Fibroblast of the aortic adventitia (primary cell): ENCODE results near the gene ALOXE3. TPM values are rescaled to one million over a fixed set of nuclear protein-coding genes. Genes with fewer than 3 reads are reported as not detected.

Source experiments
- DNase-seq: peaks from one replicate; pipeline ENCODE4 v3.0.0-alpha.2; 2010; ENCODE audit warnings: low read depth
- H3K4me3 ChIP-seq: 2 replicates; pipeline ENCODE4 v1.5.1; 2011; ENCODE audit warnings: low read depth, mild to moderate bottlenecking, control low read depth, low read length, moderate library complexity
- total RNA-seq: library from RNA; depleted of rRNA; stranded (reverse); fragments of >200 nt; gene quantifications from 2 replicates; pipeline ENCODE4 v1.2.3, GENCODE V29; 2012; ENCODE audit warnings: low replicate concordance
- TF ChIP-seq, protein P1 (sequence below): IDR thresholded peaks from 2 replicates; pipeline ENCODE4 v1.5.1; 2011; ENCODE audit warnings: mild to moderate bottlenecking, low read length, control low read depth, inconsistent platforms; ENCODE audit not compliant: insufficient read depth

The ALOXE3 gene
- total RNA-seq, 1 donor, result 0.09 TPM

DNA sequence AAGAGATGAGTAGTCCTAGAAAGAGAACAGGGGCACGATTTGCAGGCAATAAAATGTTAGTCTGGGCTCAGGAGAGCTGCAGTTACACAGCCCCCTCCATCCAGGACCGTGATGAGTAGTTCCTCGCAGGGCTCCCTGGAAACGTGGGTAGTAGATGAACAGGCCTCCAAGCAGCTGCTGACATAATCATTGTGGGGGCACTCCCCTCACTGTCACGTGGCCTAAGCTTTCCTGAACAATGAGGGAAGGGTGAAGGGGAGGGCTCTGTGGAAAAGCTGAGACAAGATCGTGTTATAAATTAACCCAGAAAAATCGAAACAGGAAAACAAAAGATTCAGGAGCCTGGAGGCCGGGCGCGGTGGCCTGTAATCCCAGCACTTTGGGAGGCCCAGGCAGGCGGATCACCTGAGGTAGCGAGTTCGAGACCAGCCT lies 35.2 kb upstream of the ALOXE3 start:
- TF ChIP-seq, protein P1, sequence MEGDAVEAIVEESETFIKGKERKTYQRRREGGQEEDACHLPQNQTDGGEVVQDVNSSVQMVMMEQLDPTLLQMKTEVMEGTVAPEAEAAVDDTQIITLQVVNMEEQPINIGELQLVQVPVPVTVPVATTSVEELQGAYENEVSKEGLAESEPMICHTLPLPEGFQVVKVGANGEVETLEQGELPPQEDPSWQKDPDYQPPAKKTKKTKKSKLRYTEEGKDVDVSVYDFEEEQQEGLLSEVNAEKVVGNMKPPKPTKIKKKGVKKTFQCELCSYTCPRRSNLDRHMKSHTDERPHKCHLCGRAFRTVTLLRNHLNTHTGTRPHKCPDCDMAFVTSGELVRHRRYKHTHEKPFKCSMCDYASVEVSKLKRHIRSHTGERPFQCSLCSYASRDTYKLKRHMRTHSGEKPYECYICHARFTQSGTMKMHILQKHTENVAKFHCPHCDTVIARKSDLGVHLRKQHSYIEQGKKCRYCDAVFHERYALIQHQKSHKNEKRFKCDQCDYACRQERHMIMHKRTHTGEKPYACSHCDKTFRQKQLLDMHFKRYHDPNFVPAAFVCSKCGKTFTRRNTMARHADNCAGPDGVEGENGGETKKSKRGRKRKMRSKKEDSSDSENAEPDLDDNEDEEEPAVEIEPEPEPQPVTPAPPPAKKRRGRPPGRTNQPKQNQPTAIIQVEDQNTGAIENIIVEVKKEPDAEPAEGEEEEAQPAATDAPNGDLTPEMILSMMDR, result no peak
- no peak overlapping the region for H3K4me3 ChIP-seq
- DNase-seq, result peak; percentile 98

DNA sequence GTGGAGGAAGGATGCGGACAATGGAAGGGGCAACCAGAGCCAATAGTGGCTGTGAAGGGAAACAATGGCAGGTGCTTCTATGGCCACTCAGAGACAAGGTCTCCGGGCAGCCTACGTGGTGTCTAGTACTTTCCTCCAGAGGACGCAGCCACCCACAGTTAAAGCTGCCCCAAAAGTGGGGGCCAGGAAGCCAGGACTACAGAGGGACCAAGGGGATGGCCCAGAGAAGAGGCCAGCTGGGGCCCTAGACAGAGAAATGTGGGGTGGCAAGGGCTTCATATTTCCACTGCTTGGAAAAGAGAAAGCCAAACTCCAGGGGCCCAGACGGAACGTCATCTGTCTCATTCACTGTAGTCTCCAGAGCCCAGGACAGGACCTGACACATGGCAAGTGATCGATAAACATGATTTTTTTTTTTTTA lies 34.7 kb upstream of the ALOXE3 start:
- H3K4me3 ChIP-seq, result peak overlapping the region; percentile 81
- DNase-seq, result peak; percentile 15
- TF ChIP-seq, protein P1, result no peak

DNA sequence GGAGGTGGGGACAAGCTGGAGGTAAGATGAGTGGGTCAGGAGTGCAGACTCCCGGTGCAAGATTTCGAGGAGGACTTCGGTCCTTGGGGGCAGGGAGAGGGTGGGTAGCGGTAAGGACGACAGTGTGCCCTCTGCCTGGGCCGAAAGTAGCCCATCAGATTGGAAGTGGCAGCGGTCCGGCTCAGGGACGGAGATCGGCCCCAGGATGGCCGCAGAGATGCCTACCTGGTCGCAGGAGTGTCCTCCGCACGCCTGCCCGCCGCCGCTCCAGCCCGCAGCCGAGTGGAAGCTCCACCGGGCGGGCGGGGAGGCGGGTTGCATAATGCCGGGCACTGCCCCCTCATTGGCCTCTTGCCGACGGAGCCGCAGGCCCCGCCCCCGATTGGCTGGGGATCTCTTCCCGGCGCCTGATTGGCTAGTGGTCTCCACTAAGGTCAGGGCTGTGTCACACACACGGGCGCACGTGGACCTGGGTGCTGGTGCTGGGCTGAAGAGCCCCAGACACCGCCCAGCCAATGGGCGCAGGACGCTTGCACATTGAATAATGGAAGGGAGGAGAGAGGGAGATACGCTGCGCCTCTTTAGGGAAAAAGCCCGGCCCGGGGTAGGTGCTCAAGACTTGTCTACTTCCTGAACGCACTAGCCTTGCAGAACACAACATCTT lies 33.9 kb upstream of the ALOXE3 start, which contains the start of gene PER1:
Gene PER1, minus strand, starts transcription at position 293 of the 664 bp plus-strand sequence. CDS start 1,698 bp downstream, outside the sequence.
- TF ChIP-seq, protein P1, result no peak
- H3K4me3 ChIP-seq, result peak within 1 kb of the TSS; percentile 81
- DNase-seq, result peak; percentile 93

DNA sequence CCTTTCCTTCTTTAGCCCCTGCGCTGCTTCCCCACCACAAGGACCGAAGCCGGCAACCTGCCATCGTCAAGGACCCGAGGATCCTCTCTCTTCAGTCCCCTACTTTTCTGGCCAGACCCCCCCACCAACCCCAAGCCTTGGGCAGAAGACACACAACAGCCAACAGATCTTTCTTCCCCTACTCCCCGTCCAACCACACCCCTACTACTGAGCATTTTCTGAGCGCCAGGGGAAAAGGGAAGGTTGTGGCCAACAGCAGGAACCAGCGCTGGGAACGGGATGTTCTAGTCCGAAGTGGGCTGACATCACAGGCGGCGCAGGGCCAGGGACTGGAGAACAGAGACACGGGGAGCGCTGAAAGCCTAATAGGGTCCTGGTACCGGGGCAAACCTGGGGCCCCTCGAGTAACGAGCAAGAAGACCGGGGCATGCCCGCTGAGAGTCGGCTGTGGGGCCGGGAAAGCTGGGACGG lies 33.4 kb upstream of the ALOXE3 start:
- H3K4me3 ChIP-seq, result peak overlapping the region; percentile 81
- TF ChIP-seq, protein P1, result no peak
- peak; percentile 83 for DNase-seq

DNA sequence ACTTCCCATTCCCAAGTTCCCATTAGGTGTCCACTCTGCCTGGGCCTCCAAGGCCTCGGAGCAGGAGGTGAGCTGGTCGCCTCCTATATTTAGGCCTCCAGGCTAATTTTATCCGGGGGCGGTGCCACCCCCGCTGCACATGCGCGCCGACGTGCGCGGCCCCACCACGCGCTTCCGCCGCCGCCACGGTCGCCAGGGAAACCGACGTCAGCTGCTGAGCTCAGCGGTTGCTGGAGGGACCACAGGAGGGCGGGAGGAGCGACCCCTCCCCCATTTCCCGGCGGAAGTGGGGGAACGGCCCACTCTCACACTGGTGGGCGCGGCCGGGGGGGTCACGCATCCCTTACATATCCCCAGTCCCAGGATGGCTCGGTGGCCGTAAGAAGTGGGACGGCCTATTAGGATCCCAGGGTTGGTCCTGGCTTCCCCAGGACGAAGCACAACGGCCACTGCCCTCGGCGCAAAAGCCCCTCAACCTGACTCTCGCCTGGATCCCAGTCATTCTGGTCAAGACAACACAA lies 32.9 kb upstream of the ALOXE3 start:
- H3K4me3 ChIP-seq, result peak overlapping the region; percentile 81
- DNase-seq, result peak; percentile 89
- TF ChIP-seq, protein P1, result no peak

DNA sequence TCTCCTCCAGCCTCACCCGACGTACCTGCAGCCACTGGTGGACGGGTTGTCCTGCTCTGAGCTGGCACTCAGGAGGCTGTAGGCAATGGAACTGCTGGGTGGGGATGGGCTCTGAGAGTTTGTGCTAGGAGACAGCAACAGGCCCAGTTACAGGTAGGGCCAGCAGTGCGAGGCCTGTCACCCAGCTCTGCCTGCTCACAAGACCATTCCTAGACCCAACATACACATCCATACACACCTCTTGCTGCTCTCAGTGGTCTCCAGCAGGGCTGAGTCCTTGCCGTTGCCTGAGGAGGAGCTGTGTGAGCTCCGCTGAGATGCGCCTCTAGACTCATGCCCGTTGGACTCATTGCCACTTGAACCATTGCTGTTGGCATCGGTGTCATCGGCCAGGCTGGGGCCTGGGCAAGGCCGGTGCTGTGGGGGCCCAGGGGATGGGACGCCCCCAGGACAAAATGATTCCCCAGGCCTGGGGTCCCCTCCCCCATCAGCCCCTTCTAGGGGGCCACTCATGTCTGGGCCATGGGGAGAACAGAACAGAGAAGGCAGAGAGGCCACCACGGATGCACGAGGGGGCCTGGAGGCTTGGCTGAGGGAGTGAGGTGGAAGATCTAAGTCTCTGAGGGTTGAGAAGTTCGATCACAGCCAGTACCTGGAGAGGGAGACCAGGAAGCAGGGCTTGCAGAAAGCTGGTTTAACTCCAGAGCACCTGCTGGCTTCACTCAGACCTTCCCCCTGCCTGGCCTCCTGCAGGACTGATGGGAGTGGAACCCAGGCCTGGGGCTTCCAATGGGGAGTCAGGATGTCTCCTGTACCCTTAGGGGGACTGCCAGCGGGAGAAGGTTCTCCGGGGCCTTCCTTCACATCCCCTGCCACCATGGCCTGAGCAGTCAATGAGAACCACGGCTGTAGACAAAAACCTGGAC lies 32.1 kb upstream of the ALOXE3 start:
- DNase-seq, result no peak
- H3K4me3 ChIP-seq, result peak overlapping the region; percentile 81
- TF ChIP-seq, protein P1, result no peak
